HG03575 (cell line): ENCODE data around the gene AKAP9.
"Not testable (repeated sequence)": the region's sequence is repeated elsewhere in the genome, so short reads cannot be mapped to it uniquely, and the experiment has no call there.

Experiments
- ATAC-seq: cut with Tn5 transposase; IDR thresholded peaks from one replicate; pipeline ENCODE4 v1.9.1; 2021; ENCODE audit not compliant: unreplicated experiment, insufficient number of reproducible peaks, low FRiP score; ENCODE audit errors: extremely low read depth

The AKAP9 gene

DNA sequence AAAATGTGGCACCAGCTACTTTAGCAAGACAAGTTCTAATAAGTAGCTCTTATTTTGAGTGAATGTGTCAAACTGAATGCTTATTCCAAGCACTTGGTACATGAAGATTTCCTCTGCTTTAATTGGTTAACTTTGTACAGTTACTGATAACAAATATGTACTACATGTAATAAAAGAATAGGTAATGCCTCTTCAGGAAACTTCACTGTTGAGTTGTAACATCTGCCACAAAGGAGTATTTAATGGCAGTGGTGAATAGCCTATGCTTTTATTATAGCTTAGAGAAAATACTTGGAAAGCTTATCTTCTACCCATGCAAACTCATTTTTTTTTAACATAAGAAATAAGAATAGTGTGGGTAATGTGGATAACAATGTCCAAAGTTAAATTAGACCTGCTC lies 111.0 kb downstream of the AKAP9 start:
- no peak for ATAC-seq

DNA sequence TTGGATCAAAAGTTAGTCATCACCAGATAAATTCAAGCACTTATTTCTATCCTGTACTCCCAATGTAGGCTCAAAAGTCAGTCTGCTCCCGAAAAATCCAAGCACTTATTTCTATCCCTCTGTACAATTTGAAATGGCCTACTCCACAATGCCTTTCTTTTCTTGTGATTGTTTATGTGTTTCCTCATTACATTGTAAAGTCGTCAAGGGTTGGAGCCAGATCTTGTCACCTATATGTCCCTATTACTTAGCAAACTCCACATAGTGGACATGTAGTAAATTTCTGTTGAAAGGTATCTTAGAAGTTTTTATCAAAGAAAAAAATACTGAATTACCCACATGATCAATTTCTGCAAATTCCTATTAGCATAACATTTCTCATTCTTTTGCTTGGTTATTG lies 111.5 kb downstream of the AKAP9 start:
- ATAC-seq: no peak

DNA sequence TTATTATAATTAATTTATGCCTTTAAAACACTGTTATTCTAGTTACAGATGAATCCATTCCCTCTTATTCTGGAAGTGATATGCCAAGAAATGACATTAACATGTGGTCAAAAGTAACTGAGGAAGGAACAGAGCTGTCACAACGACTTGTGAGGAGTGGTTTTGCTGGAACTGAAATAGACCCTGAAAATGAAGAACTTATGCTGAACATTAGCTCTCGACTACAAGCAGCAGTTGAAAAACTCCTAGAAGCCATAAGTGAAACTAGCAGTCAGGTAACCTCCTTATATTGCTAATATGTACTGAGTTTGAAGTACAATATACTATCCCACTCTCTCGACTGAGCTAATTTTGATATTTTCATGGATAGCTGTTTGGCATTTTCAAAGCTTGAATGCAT lies 112.0 kb downstream of the AKAP9 start:
- no peak for ATAC-seq

DNA sequence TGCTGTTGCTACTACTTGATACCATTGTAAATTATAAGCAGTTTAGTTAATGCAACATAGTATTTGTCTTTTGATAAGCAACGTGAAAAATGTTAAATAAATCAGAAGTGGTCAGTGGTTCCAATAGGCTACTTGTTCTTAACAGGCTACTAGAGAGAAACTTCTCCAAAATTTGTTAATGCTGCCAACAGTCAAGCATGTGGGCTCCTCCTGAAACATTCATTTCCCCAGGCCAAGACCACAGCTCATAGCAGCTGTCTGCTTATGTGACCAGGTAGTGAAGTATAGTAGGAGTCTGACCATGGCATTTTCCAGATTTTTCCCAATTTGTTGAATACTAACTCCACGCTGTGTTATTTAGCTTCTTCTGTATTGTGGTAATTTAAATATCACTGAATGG lies 112.7 kb downstream of the AKAP9 start:
- ATAC-seq: no peak

DNA sequence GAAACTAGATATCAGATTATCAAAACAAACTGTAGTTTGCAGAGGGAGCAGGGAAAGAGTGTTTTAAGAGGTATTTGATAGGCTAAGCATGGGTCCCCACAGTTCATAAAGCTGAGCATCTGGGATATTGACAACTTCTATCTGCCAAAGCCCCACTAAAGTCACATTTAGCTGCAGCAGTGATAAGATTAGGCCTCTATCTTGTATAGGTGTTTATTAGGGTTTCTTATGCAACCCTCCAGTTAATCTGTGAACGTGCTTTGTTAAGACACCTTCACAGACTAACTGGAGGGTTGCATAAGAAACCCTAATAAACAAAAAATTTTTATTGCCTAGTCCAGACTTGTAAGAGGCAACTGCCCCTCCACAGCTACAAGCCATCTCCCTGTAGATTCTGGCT lies 115.6 kb downstream of the AKAP9 start:
- ATAC-seq: no peak

DNA sequence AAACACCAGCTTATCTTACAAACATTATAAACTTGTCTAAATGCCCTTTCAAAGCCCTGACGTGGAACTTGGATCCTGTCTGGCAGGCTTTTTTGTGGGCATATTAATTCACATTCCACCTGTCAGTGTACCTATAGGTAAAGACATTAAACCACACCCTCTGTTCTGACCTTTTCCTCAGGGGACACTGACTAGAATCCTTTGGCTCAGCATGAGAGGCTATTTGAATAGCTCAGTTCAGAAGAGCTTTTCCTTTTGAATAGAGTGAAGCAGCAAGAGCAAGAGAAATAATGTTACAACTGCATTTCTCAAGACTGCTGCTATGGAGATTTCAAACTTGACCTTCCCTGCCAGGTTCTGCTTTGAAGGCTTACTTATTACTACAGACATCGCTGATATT lies 116.7 kb downstream of the AKAP9 start:
- ATAC-seq: no peak

DNA sequence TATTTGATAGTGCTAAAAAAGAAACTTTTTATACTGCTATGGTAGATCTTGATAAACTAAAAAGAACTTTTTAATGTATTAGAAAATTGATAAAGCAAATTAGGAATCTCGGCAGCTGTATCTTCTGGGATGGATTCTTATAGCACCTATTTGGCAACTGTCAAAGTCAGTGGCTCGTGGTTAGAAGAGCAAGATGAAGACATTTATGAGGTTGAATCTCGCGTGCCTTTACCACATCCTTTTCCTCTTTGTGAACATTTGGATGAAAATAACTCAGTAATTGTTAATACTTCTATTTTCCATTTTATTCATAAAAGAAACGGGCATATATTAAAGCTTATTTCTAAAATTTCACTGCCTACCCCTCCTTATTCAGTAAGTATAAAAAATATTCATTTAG lies 117.4 kb downstream of the AKAP9 start:
- ATAC-seq: no peak

DNA sequence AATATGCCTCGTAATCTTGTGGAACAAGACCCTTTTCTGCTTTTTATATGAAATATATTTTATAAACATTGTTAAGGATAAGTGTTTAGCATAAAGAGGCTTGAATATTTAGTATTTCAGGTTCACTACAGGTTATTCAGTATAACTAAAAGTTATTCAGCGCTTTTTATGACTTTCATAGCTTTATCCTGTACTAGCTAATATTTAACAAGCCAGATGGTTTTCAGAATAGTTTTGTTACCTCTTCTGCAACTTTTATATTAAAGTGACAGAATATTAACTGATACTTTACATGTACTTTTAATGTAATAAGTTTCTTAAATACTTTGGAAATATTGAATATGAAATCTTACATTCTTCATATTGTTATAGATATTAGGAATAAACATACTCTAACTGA lies 118.2 kb downstream of the AKAP9 start:
- ATAC-seq: no peak

DNA sequence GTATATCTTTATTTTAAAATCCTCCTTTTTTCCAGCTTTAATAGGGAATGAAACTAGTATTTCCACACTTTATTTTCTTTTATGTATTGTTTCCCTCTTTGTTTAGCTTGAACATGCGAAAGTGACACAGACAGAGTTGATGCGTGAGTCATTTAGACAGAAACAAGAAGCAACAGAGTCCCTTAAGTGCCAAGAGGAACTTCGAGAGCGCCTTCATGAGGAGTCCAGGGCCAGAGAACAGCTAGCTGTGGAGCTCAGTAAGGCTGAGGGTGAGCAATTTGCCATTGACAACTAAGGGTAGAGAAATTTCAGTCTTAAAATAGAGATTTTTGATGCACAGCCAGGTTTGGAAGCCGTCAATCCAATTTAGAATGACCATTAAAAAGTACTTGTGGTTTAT lies 120.5 kb downstream of the AKAP9 start:
- no peak for ATAC-seq

DNA sequence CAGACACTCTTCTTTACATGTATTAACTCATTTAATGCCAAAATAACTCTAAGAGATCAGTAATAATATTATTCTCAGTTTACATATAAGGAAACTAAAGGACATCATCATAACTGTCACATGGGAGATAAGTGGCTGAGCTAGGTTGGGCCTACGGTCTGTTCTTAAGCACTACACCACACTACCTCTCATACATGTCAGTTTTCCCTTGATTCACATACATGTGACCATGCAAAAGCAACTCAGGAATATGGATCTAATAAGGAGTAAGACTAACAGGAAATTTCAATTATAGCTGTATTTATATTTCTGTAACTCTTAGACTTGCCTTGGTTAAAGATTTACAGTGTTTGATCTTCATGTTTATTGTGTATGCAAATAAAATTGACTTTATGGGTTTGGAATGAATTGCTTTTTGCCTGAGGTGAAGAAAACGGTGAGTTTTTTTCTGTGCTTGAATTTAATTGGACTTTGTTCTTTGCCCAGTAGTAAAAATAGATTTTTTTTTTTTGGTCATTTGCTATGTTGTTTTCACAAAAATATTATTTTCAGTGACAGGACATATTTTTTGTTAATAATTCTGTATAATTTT lies 123.9 kb downstream of the AKAP9 start:
- ATAC-seq: no peak

DNA sequence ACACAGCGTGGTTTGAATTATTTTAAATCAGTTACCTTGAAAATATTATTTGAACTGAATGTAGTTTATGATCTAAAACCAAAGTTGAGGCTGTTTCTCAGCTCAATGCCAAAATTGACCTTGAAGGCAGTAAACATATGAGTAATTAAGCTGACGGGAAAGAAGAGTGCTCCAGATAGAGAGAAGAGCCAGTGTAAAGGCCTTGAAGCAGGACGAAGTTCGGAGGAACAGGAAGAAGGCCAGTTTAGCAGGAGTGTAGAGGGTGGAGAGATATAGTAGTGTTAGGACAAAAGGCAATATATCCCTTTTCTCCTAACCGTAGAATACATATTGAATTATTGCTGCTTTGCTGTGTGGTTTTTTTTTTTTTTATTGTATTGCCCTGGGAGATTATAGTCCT lies 130.4 kb downstream of the AKAP9 start:
- ATAC-seq: no peak

DNA sequence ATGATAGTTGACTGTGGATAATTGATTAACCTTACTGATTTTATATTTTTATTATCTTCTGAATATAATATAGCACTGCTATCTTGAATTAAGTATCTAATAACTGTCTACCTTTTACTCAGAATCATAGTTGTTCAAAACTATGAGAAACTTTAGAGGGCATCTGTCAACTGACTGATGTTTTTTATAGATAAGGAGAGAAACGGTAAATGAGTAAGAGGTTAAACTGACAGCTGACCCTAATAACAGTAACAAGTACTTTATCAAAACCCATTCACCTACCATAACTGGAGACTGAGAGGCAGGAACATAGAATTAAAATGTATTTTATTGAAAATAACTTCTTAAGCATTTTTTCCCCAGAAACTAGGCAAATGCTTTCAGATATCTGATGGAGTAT lies 131.5 kb downstream of the AKAP9 start:
- ATAC-seq: no peak

DNA sequence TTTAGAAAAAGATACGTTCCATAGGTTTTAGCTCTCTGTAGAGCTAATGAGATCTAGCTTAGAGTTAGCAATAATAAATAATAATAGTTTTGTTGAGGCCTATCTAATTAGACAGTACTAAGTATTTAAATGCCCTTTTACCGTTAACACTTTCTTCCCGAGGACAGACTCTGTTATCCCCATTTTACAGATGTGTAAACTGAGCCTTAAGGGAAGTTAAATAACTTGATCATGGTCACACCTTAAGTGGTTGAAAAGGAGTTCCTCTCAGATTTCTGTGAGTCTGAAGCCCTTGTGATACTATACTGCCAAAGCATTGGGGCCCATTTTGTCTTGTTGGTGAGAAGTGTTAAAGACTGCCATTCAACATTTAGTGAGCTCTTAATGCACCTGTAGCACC lies 132.0 kb downstream of the AKAP9 start:
- no peak for ATAC-seq

DNA sequence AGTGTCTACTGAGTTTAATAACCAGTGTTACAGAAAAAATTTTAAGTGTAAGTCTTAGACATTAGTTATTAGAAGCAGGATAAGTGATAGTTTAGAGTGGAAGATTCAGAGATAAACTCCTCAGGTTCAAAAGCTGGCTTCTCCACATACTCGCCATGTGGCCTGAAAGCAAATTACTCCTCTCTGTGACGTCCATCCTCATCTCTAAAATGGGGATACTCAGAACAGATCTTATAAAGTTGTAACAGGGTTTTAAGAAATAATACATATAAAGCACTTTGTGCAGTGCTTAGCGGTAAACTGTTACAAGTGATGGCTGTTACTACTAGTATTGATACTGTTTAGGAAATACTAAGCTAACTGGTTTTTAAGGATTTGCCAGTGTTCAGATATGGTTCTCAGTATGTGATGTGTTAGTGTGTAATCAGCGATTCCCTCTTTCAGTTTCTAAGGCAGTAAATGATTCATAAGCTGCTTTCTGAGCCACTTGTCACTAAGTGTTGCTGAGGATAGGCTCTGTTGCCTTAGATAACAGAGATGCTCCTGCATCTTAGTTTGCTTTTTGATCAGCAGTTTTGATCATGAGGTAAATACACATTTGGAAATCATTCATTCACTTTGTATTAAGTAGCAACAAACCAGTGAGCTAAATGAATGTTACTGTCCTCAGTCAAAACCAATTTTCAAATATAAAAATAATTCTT lies 134.9 kb downstream of the AKAP9 start:
- ATAC-seq: no peak

DNA sequence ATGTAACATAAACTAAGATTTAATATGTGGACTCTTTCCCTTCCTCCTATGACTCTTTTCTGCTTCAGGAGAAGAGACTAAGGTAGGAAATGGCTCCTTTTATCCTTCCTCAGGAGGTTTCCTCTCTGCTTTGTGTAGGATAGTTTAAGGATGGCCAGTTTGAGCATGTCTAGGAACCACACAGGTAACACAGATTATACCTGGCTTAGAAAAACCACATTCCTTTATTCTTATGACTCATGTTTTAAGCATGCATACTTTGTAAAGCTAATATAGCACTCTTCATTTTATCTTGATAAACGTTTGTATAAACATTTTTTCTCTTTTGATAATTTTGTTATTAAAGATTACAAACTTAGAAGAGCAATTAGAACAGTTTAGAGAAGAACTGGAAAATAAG lies 135.8 kb downstream of the AKAP9 start:
- no peak for ATAC-seq

DNA sequence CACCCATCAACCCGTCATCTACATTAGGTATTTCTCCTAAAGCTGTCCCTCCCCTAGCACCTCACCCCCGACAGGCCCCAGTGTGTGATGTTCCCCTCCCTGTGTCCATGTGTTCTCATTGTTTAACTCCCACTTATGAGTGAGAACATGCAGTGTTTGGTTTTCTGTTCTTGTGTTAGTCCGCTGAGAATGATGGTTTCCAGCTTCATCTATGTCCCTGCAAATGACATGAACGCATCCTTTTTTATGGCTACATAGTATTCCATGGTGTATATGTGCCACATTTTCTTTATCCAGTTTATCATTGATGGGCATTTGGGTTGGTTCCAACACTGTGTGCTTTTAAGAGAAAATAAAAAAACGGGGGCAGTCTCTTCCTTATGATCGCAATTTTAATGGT lies 143.3 kb downstream of the AKAP9 start:
- ATAC-seq: not testable (repeated sequence)

DNA sequence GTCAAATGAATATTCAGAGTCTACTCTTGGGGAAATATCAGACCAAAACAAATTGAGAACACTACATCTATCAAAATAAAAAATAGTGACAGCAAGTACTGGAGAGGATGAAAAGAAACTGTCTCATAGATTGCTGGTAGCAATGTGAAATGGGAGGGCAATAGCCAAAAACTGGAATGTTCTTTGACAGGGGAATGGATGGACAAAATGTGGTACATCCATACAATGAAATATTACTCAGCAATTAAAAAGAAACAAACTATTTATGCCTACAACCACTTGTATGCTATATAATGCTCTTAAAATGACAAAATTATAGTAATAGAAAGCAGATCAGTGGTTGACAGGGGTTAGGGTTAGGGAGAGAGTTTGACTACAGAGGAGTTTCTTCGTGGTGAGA lies 147.6 kb downstream of the AKAP9 start:
- ATAC-seq: no peak

DNA sequence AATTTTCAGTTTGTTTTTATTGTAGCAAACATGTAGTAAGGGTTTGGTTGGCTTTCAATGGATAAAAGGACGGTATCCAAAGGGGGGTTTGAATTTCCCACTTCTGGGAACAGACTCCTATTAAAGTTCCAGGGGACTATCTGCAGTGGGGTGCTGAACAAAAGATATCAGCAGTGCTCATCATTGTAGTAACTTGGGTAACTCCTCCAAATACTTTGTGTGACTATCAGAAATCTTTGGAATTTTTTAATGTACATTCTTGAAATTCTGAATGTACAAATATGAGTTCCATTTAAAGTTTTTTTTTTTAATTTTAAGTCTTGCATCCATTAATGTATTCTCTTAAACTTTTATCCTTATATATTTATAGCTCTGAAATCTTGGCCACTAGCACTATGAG lies 151.5 kb downstream of the AKAP9 start:
- ATAC-seq: no peak

DNA sequence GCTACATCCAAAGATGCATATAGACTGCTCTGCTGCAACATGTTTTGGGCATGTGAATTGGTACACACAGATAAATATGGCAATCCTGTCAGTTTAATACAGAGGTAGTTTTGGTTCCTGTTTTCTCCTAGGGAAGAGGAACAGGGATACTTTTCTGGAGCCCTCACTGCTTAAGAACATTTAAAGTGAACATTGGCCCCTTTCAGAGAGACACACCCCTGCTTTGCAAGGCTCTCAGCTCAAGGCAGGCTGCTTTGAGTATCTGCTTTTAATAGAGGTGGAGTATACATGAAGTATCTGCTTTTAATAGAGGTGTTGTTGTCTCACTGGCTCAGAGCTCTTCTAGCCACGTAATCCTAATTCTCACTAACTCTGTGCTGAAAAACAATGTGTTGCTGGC lies 154.7 kb downstream of the AKAP9 start:
- no peak for ATAC-seq

DNA sequence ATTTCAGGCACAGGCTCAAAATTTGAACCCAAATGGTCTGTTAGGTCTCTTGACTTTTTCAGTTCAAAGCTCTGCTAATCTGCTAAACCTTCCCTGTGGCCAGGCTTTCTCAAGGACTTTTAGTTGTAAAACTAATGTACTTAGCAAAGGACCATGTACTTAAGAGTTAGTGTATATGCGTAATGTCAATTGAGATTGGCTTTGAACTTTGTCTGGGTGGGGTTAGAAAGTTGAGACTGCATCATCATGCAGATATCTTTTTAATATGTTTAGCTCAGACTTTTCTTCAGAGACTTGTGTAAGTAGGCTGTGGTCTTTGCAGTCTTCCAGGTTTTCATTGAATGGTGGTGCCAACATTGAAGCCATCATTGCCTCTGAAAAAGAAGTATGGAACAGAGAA lies 159.9 kb downstream of the AKAP9 start:
- ATAC-seq: no peak

DNA sequence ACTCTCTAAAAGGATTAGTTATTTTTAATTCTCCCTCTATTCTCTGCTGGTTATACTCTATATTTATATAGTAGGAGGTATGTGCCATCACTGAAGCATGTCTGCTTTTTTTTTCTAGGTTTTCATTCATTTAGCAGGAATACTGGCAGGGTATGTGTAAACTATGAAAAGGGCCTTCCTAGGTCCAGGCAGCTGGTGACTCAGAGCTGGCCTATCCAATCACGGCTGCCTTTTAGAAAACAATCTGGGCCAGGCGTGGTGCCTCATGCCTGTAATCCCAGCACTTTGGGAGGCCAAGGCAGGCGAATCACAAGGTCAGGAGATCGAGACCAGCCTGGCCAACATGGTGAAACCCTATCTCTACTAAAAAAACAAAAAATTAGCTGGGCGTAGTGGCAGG lies 162.2 kb downstream of the AKAP9 start:
- ATAC-seq: not testable (repeated sequence)
